T follicular helper cell (primary cell): ENCODE data around the gene LCE1A.

Source experiments
- DNase-seq: peaks from one replicate; pipeline ENCODE4 v3.0.0-alpha.2; 2020; ENCODE audit warnings: low read depth
- total RNA-seq, 2 experiments: gene quantifications; one replicate each; lab custom pipeline; 2026; lab: John Stamatoyannopoulos, UW

The LCE1A gene, protein sequence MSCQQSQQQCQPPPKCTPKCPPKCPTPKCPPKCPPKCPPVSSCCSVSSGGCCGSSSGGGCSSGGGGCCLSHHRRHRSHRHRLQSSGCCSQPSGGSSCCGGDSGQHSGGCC
- total RNA-seq = 0 reads per million in 2 experiments

DNA sequence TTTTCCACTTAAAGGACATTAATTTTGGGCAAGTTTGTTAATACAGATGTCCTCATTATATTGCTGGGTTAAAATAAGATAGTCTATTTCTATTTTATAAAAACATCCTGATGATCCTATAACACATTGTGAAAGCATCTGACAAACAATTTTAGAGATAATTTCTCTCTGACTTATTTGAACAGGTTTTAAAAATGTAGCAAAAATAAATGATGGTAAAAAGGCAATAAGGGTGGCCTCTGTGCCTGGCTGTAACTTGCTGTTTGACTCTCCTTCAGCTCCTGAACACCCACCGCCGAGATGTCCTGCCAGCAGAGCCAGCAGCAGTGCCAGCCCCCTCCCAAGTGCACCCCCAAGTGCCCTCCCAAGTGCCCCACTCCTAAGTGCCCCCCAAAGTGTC, at the start of gene LCE1A:
TSS of gene LCE1A (plus strand) at position 301 of the 400 bp plus-strand sequence. CDS start at position 301, 0 bp downstream.
- no peak for DNase-seq

GRCh38 chr1:152777510-152778137, 49.6 kb upstream of the LCE1A start:
- no peak for DNase-seq

- DNase-seq = no peak
Observed at GRCh38 chr1:152783095-152783494, 44.2 kb upstream of the LCE1A start.

GRCh38 chr1:152786077-152786476, 41.2 kb upstream of the LCE1A start, which contains the start of gene LCE1E:
Gene LCE1E (plus strand): TSS chr1:152786257. CDS start chr1:152787300, 1,043 bp downstream.
- no peak for DNase-seq

- no peak for DNase-seq
Observed at GRCh38 chr1:152795686-152796085, 31.6 kb upstream of the LCE1A start.

DNA sequence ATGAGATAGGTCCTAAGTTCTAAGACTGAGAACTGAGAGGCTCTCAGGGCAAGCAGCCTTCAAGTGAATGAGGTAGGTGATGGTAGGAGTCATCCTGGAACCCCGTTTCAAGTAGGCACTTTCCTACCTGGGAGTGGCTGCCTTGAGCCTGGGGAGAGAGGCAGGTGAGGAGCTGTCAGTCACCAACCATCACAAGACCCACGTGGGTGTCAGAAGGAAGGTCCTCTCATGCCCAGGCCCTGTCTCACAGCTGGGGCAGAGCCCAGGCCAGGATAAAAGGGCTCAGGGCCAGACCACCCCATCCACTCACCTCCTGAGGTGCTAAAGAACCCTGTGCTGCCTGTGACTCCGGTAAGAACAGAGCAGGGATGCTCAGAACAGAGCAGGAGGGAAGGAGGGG, 30.9 kb upstream of the LCE1A start, which contains the start of gene LCE1D:
TSS of gene LCE1D (plus strand) at position 301 of the 400 bp plus-strand sequence. CDS start 1,074 bp downstream, outside the sequence.
- no peak for DNase-seq

- DNase-seq = no peak
Observed at GRCh38 chr1:152801333-152801732, 25.9 kb upstream of the LCE1A start.

DNA sequence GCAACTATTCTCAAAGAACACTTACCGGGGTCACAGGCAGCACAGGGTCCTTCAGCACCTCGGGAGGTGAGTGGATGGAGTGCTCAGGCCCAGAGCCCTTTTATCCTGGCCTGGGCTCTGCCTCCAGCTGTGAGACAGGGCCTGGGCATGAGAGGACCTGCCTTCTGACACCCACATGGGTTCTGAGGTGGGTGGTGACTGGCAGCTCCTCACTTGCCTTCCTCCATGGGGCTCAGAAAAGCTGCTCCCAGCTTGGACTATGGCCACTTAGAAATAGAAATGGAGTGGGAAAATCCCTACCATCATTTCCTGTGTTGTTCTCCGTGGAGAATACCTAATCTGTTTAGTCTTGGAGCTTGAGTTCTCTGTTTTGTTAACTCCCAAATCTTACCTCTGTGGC, 20.7 kb upstream of the LCE1A start, which contains the start of gene LCE1C:
TSS of gene LCE1C (minus strand) at position 76 of the 400 bp plus-strand sequence. CDS start 1,173 bp downstream, outside the sequence.
- DNase-seq = no peak

GRCh38 chr1:152811050-152811449, 16.2 kb upstream of the LCE1A start:
- DNase-seq = no peak

DNA sequence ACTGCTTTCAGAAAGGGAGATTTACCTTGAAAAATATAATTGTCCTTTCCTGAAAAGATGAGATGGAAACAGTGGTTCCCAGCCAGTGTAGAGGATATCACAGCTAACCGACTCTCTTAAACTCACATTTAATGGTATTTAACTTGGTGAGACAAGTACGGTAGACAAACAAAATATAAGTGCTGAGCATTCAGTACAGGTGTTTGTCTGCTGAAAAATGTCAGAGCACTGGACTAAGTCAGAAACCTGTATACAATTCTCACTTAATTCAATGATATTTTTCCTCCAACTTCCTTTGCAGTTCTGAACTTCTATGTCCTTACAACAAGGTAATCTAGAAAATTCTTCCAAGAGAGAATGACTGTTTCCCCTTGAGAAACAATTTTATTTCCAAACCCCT, 15.6 kb upstream of the LCE1A start, which contains the start of gene LCE1B:
TSS of gene LCE1B (plus strand) at position 301 of the 400 bp plus-strand sequence. CDS start 476 bp downstream, outside the sequence.
- no peak for DNase-seq

GRCh38 chr1:152817309-152817708, 10.0 kb upstream of the LCE1A start:
- DNase-seq = no peak

DNA sequence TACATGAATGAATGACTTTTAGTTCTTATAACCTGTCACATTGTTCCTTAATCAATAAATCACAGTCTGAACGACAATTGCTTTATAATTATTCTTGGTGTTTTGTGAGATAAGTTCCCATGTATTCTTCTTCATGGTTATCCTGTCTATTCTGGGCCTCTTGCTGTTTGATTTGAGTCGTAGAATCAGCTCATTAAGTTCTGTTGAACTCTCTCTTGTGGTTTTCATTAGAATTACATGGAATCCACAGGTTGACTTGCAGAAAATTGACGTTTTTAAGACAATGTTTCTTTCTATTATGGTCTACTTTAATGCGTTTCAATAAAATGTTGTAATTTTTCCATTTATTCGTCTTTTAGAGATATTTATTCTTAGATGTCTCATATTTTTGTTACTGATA, 4.0 kb upstream of the LCE1A start:
- no peak for DNase-seq

GRCh38 chr1:152824964-152825363, 2.3 kb upstream of the LCE1A start:
- no peak for DNase-seq

DNA sequence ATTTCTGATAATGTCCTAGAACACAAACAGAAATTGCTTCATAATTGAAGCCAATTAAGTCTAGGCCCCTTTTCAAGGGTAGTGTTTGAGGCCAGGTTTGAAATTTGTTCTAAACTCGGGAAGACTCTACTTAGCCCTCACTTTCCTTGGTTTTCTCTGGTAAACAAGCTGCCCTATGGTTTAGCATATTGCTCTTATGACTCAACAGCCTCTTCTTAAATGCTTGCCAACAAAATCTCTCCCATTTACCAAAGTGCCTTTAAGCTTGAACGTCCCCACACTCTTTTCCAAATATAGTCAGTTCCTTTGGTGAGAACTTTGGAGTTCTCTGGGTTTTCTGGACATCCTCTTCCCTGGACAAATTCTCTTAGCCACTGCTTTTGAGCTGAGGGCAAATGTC, 9.6 kb downstream of the LCE1A start:
- no peak for DNase-seq

DNA sequence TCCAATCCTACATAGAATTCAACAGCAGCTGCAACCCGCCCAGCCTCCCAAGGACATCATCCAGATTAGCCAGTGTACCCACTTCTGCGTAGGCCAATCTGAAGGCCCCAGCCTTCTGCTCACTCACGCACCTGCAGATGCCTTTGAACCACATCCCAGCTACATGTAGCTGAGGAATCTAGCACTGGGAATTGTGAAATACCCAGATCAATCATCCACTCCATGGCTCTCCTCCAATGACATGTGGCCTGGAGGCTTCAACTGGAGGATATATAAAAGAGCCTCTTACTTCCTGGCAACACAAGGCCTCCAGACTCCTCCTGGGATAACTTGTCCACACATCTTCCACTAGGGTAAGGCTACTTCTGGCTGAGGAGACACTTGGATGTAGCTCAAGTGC, 15.3 kb downstream of the LCE1A start, which contains the start of gene LCE6A:
TSS of gene LCE6A (plus strand) at position 301 of the 400 bp plus-strand sequence. CDS start 665 bp downstream, outside the sequence.
- DNase-seq = no peak

DNA sequence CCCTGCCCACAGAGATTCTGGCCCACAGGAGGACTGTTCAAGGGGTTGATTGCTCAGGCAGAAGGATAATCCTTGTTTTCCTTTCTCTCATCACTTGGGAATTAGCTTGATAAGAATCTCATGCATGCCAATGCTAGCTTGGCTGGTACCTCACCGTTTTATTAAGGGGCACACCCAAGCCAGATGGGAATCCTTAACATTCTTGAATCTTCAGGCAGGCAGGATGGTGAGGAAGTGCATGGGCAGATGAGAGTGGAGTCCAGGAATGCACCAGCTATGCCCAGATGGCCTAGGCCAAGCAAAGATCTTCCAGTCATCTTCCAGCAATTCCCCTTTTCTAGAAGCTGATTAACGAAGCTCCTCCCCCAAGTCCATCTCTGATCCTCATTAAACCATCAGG, 28.4 kb downstream of the LCE1A start:
- DNase-seq = no peak

DNA sequence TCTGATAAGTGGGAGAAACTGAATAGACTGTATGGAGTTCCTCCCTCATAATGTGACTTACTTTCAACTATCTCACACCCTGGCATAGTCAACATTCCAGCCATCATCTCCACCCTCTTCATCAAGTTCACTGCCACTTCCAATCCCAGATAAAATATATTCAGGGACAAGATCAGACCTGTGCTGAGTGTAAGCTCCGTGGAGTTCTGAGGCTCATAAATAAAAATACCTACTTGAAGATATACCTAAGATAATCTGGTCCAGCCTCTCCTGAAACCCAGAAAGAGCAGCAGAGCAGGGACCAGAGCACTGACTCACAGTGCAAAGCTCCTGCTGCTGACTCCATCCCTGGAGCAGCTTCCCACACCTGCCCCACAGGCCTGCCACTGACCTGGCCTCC, 30.8 kb downstream of the LCE1A start:
- DNase-seq = no peak

GRCh38 chr1:152859696-152860095, 32.4 kb downstream of the LCE1A start, which contains the start of gene LCE7A:
Gene LCE7A (plus strand): TSS chr1:152859996. CDS start chr1:152860698, 702 bp downstream.
- no peak for DNase-seq

DNA sequence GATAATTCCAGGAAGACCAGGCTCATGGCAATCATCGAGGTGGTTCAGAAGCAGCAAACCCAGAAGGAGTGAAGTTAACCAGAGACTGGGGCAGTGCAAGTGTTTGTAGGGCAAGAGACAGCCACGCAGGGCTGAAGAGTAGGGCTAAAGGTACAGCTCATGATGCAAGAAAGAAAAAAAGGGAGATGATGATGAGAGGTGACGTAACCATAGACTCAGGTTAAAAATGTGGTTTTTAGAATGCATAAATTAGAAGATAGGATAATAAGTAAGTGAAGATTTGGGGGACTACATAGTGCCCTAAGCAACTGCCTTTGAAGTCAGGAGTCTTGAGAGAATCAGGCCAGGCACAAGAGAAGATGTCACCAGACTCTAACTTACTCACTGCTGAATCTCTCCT, 32.9 kb downstream of the LCE1A start:
- DNase-seq = no peak

GRCh38 chr1:152861374-152861773, 34.1 kb downstream of the LCE1A start:
- no peak for DNase-seq

DNA sequence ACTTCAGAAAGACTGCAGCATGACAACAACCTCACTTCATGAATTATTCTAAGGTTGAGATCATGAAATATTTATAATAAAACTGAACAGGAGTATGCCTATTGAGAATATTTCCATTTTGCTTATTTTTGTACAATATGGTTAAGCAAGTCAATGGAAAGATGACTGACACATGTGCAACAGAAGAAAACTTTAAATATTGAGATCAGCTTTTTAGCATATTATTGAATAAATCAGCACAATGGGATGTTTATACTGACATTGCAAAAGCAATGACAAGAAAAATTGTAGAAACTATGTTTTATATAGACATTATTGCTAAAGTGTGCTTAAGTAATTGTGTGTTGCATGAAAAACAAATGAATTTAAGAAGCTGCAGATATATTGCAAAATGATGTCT, 37.2 kb downstream of the LCE1A start:
- DNase-seq = no peak

DNA sequence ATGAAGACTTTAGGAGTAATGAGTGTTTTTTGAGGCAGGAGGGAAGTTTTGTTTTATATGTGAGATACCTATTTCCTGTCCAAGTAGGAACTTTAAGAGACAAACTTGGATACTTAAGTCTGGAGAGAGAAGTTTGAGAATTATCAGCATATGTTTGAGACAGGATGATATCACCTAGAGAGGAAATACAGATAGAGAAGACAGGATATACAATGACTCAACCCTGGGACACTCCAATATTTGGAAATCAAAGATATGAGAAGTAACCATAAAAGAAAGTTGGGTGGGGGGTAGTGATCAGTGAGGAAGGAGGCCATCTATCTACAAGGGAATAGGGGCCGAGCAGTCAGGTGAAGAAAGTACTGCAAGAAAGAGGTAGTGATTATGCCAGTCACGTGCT, 39.0 kb downstream of the LCE1A start:
- DNase-seq = no peak

GRCh38 chr1:152869808-152870419, 42.6 kb downstream of the LCE1A start:
- DNase-seq = peak; percentile 14
